Spleen (tissue), 7 donors: ENCODE data around the gene TMEM163.

Experiments used
- POLR2A ChIP-seq, 3 donors: fragments of 450-650 bp; IDR thresholded peaks; one replicate each; pipeline ENCODE4 v1.5.1; 2017; ENCODE audit warnings: antibody characterized with exemption in 3 of 3, mild to moderate bottlenecking in 1 of 3
- TF ChIP-seq, protein P1 (sequence below), 11 experiments: fragments of 200-600 bp in 7 of 11; fragments of 450-650 bp in 4 of 11; sonication (generic) in 4 of 11; IDR thresholded peaks in 8 of 11; conservative IDR thresholded peaks in 3 of 11; 1 replicate in 7 of 11; 2 replicates in 4 of 11; pipeline versions ENCODE4 v1.4.0 to v1.8.0; 2016 to 2021; ENCODE audit warnings: antibody characterized with exemption in 11 of 11, inconsistent platforms in 4 of 11, mild to moderate bottlenecking in 1 of 11
- donor health status: DM: no; HTN: no; CAD: no; lungs with moderate emphysema.
- donor health status: DM: no; HTN: no; CAD: no.
- donor health status: DM: no; HTN: no; CAD: no.

DNA sequence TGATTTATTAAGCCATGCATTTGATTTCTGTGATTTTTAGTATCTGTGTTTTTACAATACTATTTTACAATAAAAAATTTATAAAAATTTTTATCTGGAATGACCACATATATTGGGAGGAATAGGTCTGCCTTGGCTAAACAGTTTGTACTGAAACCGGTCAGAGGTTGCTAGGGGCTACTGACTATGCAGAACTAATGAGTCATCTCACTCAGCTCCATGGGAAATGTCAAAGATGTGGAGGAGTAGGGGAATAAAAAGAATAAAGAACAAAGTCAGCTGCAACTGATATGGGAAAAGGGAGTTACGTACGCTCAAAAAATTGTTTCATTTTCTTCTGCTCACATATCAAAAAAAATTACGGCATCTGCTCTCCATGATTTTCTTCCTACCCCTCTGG, 8.6 kb upstream of the TMEM163 start:
- TF ChIP-seq, protein P1, sequence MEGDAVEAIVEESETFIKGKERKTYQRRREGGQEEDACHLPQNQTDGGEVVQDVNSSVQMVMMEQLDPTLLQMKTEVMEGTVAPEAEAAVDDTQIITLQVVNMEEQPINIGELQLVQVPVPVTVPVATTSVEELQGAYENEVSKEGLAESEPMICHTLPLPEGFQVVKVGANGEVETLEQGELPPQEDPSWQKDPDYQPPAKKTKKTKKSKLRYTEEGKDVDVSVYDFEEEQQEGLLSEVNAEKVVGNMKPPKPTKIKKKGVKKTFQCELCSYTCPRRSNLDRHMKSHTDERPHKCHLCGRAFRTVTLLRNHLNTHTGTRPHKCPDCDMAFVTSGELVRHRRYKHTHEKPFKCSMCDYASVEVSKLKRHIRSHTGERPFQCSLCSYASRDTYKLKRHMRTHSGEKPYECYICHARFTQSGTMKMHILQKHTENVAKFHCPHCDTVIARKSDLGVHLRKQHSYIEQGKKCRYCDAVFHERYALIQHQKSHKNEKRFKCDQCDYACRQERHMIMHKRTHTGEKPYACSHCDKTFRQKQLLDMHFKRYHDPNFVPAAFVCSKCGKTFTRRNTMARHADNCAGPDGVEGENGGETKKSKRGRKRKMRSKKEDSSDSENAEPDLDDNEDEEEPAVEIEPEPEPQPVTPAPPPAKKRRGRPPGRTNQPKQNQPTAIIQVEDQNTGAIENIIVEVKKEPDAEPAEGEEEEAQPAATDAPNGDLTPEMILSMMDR (IDR thresholded peaks at IDR 0.05 in 8 of 11, conservative IDR thresholded peaks at IDR 0.05 in 3 of 11), result no peak
- no peak for TF ChIP-seq POLR2A (IDR thresholded peaks at IDR 0.05)
